ENCODE measurements around the gene SCP2. TPM values are rescaled to one million over a fixed set of nuclear protein-coding genes. Genes with fewer than 3 reads are reported as not detected.

SCP2 gene
- total RNA-seq, 1 donor from 2014 or later, result 89.8 TPM

- TF ChIP-seq CTCF (IDR thresholded peaks at IDR 0.05; ENCODE audit: insufficient read depth, low read depth, low read length) (no peak), EZH2 (IDR thresholded peaks at IDR 0.05; ENCODE audit: insufficient read depth, low read length) (no peak)
- Histone ChIP-seq H3K27ac (ENCODE audit: low read depth, low read length) (no peak overlapping the region), H3K4me3 (ENCODE audit: insufficient read depth, low read depth, low read length) (no peak overlapping the region), H4K20me1 (ENCODE audit: insufficient read depth, low read length) (no peaks in the 10 kb centered on the region), H3K36me3 (ENCODE audit: insufficient read depth, low read length) (no peaks in the 10 kb centered on the region), H3K9ac (ENCODE audit: low read length) (no peak overlapping the region), H3K4me2 (ENCODE audit: low read length) (no peak overlapping the region), H3K27me3 (ENCODE audit: insufficient read depth, low read length) (no peaks in the 10 kb centered on the region), H3K4me1 (ENCODE audit: insufficient read depth, low read length) (no peaks in the 10 kb centered on the region), H3K79me2 (ENCODE audit: insufficient read depth, low read length) (no peaks in the 10 kb centered on the region), H3K9me3 (ENCODE audit: insufficient read depth, low read depth, low read length) (peaks cover 17% of the 10 kb centered on the region), H2AFZ (ENCODE audit: low read depth, low read length) (no peak overlapping the region)
- H3K36me3 Mint-ChIP-seq (ENCODE audit: low read depth, unreplicated experiment), result no peaks in the 10 kb centered on the region
- H3K27ac Mint-ChIP-seq (ENCODE audit: unreplicated experiment), result no peak overlapping the region
- no peak overlapping the region for H3K4me3 Mint-ChIP-seq (ENCODE audit: unreplicated experiment)
- no peak for DNase-seq (ENCODE audit: low read depth)
- no peaks in the 10 kb centered on the region for H3K9me3 Mint-ChIP-seq (ENCODE audit: unreplicated experiment)
- H3K4me1 Mint-ChIP-seq (ENCODE audit: low read depth, unreplicated experiment), result peaks cover 5% of the 10 kb centered on the region
- no peak for FAIRE-seq
- H3K27me3 Mint-ChIP-seq (ENCODE audit: low read depth, unreplicated experiment), result peaks cover 8% of the 10 kb centered on the region
Measured at GRCh38 chr1:53093451-53093754, 166.3 kb downstream of the SCP2 start.

GRCh38 chr1:53093778-53094532, 166.9 kb downstream of the SCP2 start:
- Histone ChIP-seq H3K9ac (ENCODE audit: low read length) (no peak overlapping the region), H3K4me1 (ENCODE audit: insufficient read depth, low read length) (no peaks in the 10 kb centered on the region), H3K27ac (ENCODE audit: low read depth, low read length) (no peak overlapping the region), H3K9me3 (ENCODE audit: insufficient read depth, low read depth, low read length) (peaks cover 23% of the 10 kb centered on the region), H2AFZ (ENCODE audit: low read depth, low read length) (no peak overlapping the region), H3K4me2 (ENCODE audit: low read length) (no peak overlapping the region), H3K4me3 (ENCODE audit: insufficient read depth, low read depth, low read length) (no peak overlapping the region), H3K36me3 (ENCODE audit: insufficient read depth, low read length) (no peaks in the 10 kb centered on the region), H3K27me3 (ENCODE audit: insufficient read depth, low read length) (no peaks in the 10 kb centered on the region), H3K79me2 (ENCODE audit: insufficient read depth, low read length) (no peaks in the 10 kb centered on the region), H4K20me1 (ENCODE audit: insufficient read depth, low read length) (no peaks in the 10 kb centered on the region)
- Mint-ChIP-seq H3K27ac (ENCODE audit: unreplicated experiment) (no peak overlapping the region), H3K36me3 (ENCODE audit: low read depth, unreplicated experiment) (no peaks in the 10 kb centered on the region), H3K9me3 (ENCODE audit: unreplicated experiment) (no peaks in the 10 kb centered on the region), H3K4me1 (ENCODE audit: low read depth, unreplicated experiment) (peaks cover 5% of the 10 kb centered on the region), H3K4me3 (ENCODE audit: unreplicated experiment) (no peak overlapping the region), H3K27me3 (ENCODE audit: low read depth, unreplicated experiment) (peaks cover 8% of the 10 kb centered on the region)
- no peak for FAIRE-seq
- DNase-seq (ENCODE audit: low read depth), result no peak
- TF ChIP-seq EZH2 (IDR thresholded peaks at IDR 0.05; ENCODE audit: insufficient read depth, low read length) (no peak), CTCF (IDR thresholded peaks at IDR 0.05; ENCODE audit: insufficient read depth, low read depth, low read length) (no peak)

- H2AFZ ChIP-seq (ENCODE audit: low read depth, low read length), result no peak overlapping the region
- Mint-ChIP-seq H3K27me3 (ENCODE audit: low read depth, unreplicated experiment) (peaks cover 8% of the 10 kb centered on the region), H3K4me1 (ENCODE audit: low read depth, unreplicated experiment) (no peaks in the 10 kb centered on the region), H3K27ac (ENCODE audit: unreplicated experiment) (no peak overlapping the region), H3K4me3 (ENCODE audit: unreplicated experiment) (no peak overlapping the region), H3K9me3 (ENCODE audit: unreplicated experiment) (no peaks in the 10 kb centered on the region), H3K36me3 (ENCODE audit: low read depth, unreplicated experiment) (no peaks in the 10 kb centered on the region)
- no peak overlapping the region for H3K4me2 ChIP-seq (ENCODE audit: low read length)
- H3K9me3 ChIP-seq (ENCODE audit: insufficient read depth, low read depth, low read length), result peaks cover 27% of the 10 kb centered on the region
- no peak overlapping the region for H3K4me3 ChIP-seq (ENCODE audit: insufficient read depth, low read depth, low read length)
- H3K27me3 ChIP-seq (ENCODE audit: insufficient read depth, low read length), result no peaks in the 10 kb centered on the region
- no peaks in the 10 kb centered on the region for H4K20me1 ChIP-seq (ENCODE audit: insufficient read depth, low read length)
- no peak overlapping the region for H3K9ac ChIP-seq (ENCODE audit: low read length)
- no peaks in the 10 kb centered on the region for H3K36me3 ChIP-seq (ENCODE audit: insufficient read depth, low read length)
- no peaks in the 10 kb centered on the region for H3K4me1 ChIP-seq (ENCODE audit: insufficient read depth, low read length)
- H3K79me2 ChIP-seq (ENCODE audit: insufficient read depth, low read length), result no peaks in the 10 kb centered on the region
- no peak overlapping the region for H3K27ac ChIP-seq (ENCODE audit: low read depth, low read length)
- no peak for FAIRE-seq
- TF ChIP-seq EZH2 (IDR thresholded peaks at IDR 0.05; ENCODE audit: insufficient read depth, low read length), result no peak
- TF ChIP-seq CTCF (IDR thresholded peaks at IDR 0.05; ENCODE audit: insufficient read depth, low read depth, low read length), result no peak
- DNase-seq (ENCODE audit: low read depth), result no peak
Measured at GRCh38 chr1:53094533-53094919, 167.4 kb downstream of the SCP2 start.

Data from astrocyte (in vitro differentiated cells and primary cell).